GM21717 (cell line): ENCODE data around the gene HNRNPR.
"Not testable (repeated sequence)": the region's sequence is repeated elsewhere in the genome, so short reads cannot be mapped to it uniquely, and the experiment has no call there.

Experiments
- ATAC-seq: cut with Tn5 transposase; IDR thresholded peaks from one replicate; pipeline ENCODE4 v1.9.1; 2021; ENCODE audit warnings: mild to moderate bottlenecking, moderate library complexity; ENCODE audit not compliant: unreplicated experiment

The HNRNPR gene

GRCh38 chr1:23257371-23257770 is 86.7 kb downstream of the HNRNPR start:
- not testable (repeated sequence) for ATAC-seq
